DLD1 (cell line): ENCODE measurements around the gene TRPM5.

Source experiments
- in situ Hi-C: cut with HindIII; loops from 2 replicates; pipeline ENCODE4 v1.10.0; 2017; ENCODE audit warnings: low sequenced_read_pairs

The TRPM5 gene

DNA sequence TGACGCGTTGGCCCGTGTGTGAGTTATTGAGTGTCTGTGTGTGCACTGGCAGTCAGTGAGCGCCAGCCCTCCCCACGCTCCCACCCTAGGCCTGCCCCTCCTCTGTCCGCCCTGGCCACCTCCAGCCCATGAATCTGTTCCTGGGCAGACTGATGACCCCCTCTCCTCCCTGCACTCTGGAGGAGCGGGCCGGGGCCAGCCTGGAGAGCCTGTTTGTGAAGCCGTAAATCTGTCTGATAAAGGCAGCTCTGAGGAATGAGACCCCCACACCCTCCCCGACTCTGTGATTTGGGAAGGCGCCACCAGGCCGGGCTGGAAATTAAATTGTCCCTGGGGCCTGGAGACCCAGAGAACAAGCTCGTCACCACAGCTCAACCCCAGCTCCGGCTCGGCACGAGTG lies 35.2 kb downstream of the TRPM5 start:
- in situ Hi-C loops: no loop called here

GRCh38 chr11:2408671-2409070 lies 35.6 kb downstream of the TRPM5 start:
- in situ Hi-C loops: no loop called here

GRCh38 chr11:2406878-2407410 lies 37.4 kb downstream of the TRPM5 start:
- in situ Hi-C loops: no loop called here

DNA sequence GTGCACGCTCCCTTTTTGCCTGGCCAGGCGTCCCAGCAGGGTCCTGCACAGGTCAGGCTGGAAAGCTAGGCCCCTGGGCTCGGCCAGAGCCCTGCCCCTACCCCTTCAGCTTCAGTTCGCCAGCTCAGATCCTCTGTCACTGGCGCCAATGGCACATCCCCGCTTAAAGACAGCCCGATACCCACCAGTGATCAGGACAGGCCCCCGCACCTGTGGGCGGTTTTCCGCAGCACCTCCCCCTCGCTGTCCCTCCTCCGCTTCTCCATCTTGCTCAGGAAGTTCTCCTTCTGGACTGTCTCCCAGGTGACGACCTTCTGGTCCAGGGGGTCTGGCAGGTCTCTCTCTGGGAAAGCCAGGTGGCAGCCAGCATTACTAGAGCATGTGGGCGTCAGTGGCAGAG lies 37.9 kb downstream of the TRPM5 start:
- in situ Hi-C loops: no loop called here

DNA sequence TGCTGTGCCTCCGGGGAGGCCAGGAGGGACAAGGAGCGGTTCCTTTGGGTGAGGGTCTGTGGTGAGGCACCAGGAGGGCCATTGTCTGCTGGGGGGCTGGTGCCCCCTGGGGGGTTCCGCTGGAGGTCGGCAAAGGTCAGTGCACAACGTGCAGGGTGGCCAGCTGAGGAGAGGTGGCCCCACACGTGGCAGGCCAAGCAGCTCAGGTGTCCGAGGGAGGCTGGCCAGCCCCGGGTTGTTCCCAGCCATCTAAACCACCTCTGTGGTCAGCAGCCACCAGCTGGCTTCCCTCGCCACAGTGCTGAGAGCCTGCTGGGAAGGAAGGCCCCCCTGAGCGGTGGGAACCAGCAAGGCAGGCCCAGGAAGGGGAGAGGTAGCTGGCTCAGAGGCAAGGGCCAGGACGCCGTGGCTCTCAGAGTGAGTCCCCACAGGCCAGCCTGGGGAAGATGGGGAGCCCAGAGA lies 39.5 kb downstream of the TRPM5 start:
- in situ Hi-C loops: no loop called here

DNA sequence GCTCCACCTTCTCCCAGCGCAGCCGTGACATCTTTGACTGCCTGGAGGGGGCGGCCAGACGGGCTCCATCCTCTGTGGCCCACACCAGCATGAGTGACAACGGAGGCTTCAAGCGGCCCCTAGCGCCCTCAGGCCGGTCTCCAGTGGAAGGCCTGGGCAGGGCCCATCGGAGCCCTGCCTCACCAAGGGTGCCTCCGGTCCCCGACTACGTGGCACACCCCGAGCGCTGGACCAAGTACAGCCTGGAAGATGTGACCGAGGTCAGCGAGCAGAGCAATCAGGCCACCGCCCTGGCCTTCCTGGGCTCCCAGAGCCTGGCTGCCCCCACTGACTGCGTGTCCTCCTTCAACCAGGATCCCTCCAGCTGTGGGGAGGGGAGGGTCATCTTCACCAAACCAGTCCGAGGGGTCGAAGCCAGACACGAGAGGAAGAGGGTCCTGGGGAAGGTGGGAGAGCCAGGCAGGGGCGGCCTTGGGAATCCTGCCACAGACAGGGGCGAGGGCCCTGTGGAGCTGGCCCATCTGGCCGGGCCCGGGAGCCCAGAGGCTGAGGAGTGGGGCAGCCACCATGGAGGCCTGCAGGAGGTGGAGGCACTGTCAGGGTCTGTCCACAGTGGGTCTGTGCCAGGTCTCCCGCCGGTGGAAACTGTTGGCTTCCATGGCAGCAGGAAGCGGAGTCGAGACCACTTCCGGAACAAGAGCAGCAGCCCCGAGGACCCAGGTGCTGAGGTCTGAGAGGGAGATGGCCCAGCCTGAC lies 41.2 kb downstream of the TRPM5 start:
- in situ Hi-C loops: no loop called here

GRCh38 chr11:2402106-2402505 lies 42.2 kb downstream of the TRPM5 start:
- in situ Hi-C loops: no loop called here

- in situ Hi-C loops: no loop called here
Observed at GRCh38 chr11:2401436-2401984, 42.8 kb downstream of the TRPM5 start.

DNA sequence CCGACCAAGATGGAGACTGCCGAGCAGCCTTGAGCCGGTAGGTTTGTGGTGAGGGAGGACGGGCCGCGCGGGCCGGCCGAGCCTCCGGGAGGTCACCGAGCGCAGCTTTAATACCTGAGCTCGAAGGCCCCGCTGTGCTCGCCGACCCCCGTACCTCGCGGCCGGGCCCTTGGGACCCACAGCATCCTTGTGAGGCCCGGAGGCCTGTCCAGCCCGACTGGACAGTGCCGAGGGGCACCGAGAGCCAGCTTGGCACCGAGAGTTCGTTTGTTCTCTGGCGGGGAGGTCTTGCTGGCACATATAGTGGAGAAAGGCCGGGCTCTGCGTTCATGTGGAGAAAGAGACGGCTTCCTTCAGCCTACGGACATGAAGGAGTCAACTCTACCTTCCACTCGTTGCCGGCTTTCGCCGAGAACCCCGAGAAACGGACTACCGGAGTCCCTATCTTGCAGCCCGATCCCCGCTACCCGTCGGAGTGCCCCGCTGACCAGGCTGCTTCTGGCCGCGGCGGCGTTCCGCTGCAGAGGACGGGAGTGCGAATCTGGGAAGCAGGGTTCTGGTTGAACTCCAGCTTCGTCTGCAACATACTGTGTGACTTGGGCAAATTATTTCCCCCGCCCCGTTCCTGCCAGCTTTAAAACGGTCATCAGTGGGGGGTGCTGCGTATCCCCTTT lies 43.4 kb downstream of the TRPM5 start:
- in situ Hi-C loops: no loop called here

DNA sequence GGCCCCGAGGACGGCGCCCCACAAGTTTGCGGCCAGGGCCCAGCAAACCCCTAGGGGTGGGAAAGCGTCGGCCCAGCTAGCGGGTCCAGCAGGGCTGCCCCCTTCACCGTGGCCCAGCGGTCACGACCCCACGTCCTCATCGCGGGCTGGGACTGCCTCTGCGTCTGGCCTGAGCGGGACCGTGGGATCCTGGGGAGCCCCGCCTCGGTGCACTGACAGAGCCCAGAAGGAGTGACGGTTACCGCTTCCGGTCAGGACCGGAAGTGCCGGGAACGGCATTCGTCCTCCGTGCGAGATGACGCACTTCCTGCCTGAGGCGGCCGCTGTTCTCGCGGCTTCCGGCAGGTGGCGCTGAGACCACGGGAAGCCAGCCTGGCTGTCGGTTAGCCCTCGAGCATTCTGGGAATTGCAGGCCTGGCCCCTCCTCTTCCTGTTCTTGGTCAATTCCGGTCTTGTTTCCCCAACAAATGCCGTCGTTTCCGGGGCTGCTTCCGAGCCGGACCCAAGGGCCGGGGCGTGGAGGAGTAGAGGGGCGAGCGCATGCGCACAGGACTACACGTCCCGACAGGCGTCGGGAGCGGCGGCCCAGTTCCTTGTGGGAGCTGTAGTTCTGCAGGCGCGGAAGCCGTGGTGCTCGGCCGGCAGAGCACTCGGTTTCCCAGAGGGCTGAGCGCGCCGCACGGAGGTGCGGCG lies 44.1 kb downstream of the TRPM5 start, which contains the start of gene TSSC4:
Gene TSSC4 (plus strand): TSS at position 682 of the 693 bp plus-strand sequence. CDS start 1,884 bp downstream, outside the sequence.
- in situ Hi-C loops: no loop called here

DNA sequence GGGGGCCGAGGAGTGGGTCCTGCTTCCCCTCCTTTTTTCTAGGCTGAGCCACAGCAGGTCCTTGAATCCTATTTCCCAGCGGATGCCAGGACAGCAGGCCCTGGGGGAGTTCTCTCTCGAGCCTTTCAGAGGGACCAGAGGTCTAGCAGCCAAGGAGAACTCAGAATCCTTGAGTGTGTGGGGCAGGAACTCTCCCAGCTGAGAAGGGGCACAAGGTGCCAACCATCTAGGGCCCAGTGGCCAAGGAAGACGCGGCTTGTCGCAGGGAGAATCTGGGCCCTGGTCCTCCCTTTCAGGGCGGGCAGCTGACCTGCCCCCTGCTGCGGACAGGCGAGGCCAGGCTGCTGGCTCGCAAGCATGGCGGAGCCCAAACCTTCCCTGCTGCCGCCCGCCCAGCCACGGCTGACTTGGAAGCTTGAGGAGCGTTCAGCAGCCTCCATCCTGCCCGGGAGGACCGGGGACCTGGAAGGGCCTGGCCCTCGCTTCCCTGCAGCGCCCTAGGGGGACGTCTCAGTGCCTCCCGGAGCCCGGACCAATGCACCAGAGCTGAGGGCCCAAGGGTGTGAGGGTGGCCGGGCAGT lies 44.7 kb downstream of the TRPM5 start:
- in situ Hi-C loops: no loop called here

DNA sequence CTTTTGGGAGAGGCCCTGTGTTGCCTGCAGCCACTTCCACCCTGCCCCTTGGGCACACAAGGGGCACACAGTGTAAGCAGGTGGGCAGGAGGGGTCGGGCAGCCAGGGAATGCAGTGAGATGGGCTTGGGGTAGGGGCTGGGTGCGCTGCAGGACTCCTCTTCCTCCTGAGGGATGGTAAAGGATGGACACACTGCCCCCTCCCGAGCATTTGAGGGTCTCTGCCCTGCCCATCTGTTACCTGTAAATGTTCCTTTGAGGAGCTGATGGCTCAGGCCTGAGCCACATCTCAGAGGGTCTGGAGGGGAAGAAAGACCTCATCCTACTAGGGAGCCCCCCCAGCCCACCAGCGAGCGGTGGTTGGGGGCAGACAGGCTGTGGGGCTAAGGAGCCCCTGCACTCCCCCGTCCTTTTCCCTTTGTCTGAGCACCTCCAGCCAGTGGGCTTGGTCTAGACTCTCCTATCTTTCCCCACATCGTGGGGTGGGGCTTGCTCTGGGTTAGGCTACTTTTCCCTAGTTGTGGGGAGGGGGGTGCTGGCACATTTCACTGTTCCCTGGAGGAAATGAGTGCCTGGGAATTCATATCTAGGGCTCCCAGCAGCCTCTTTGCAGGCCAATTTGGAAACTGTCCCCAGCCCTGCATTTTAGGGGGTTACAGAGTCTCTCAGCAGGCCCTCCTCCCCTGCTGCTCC lies 45.5 kb downstream of the TRPM5 start:
- in situ Hi-C loops: no loop called here

- in situ Hi-C loops: no loop called here
Observed at GRCh38 chr11:2397005-2397404, 47.3 kb downstream of the TRPM5 start.

DNA sequence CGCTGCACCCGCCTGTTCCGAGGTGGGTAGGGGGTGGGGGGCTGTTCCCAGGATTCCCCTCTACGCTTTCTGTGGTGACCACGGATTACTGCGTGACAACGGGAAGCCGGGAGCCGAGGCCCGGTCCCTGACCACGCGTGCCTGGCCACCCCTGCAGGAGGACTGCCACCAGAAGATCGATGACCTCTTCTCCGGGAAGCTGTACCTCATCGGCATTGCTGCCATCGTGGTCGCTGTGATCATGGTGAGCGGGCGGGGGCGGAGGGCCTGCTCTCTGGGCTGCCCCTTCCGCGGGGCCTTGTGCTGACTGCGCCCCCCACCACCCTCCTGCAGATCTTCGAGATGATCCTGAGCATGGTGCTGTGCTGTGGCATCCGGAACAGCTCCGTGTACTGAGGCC lies 47.8 kb downstream of the TRPM5 start:
- in situ Hi-C loops: no loop called here

DNA sequence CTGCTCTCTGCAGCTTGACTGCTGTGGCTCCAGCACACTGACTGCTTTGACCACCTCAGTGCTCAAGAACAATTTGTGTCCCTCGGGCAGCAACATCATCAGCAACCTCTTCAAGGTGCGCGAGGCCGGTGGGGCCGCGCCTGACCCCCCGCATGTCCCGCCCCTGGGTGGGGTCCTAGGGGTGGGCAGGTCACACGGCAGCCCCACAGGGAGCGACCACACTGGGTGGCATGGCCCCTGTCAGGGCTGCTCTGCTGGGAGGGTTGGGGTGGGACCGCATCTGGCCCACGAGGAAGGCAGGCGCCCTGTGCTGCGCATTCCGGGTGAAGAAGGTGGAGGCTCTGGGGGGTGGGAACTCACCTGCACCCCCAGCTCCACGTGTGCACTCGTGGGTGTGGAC lies 48.5 kb downstream of the TRPM5 start:
- in situ Hi-C loops: no loop called here

DNA sequence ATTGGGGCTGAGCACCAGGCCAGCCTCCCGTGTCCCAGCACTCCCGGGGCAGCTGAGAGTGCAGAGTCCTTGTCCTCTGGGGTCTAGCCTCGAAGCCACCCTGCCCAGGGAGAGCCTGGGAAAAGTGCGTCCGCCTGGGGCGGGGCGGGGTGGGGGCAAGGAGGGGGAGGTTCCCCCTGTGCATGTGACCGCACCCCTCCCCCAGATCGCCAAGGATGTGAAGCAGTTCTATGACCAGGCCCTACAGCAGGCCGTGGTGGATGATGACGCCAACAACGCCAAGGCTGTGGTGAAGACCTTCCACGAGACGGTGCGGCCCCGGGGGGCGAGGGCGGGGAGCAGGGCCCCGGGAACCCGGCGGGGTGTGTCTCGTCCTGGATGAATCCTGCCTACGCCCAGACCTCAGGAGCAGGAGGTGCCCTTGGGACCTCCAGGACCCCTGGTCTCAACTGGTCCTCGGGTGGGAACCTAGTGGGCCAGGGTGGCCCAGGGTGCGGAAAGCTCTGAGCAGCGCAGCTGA lies 49.0 kb downstream of the TRPM5 start:
- in situ Hi-C loops: no loop called here

- in situ Hi-C loops: no loop called here
Observed at GRCh38 chr11:2394818-2395105, 49.6 kb downstream of the TRPM5 start.
